ENCODE results near the gene SF3B6. TPM values are rescaled to one million over a fixed set of nuclear protein-coding genes. Genes with fewer than 3 reads are reported as not detected.

The SF3B6 gene
- total RNA-seq, 4 donors from 2014 or later: 91.3 to 150 (median 125) TPM

- no peak for DNase-seq
- no peak for TF ChIP-seq POLR2A (IDR thresholded peaks at IDR 0.05)
- TF ChIP-seq, protein P1, sequence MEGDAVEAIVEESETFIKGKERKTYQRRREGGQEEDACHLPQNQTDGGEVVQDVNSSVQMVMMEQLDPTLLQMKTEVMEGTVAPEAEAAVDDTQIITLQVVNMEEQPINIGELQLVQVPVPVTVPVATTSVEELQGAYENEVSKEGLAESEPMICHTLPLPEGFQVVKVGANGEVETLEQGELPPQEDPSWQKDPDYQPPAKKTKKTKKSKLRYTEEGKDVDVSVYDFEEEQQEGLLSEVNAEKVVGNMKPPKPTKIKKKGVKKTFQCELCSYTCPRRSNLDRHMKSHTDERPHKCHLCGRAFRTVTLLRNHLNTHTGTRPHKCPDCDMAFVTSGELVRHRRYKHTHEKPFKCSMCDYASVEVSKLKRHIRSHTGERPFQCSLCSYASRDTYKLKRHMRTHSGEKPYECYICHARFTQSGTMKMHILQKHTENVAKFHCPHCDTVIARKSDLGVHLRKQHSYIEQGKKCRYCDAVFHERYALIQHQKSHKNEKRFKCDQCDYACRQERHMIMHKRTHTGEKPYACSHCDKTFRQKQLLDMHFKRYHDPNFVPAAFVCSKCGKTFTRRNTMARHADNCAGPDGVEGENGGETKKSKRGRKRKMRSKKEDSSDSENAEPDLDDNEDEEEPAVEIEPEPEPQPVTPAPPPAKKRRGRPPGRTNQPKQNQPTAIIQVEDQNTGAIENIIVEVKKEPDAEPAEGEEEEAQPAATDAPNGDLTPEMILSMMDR (IDR thresholded peaks at IDR 0.05): no peak
- intact Hi-C loops (cut with DNase I): no loop called here
- H3K4me1 ChIP-seq: no peaks in the 10 kb centered on the region
- H3K36me3 ChIP-seq: peaks cover 0 to 9% (median 0%) of the 10 kb centered on the region in 3 donors
- H3K9me3 ChIP-seq: no peaks in the 10 kb centered on the region
- no peak overlapping the region for H3K4me3 ChIP-seq
- H3K27me3 ChIP-seq: no peaks in the 10 kb centered on the region
- no peak overlapping the region for H3K27ac ChIP-seq
- WGBS, 2 donors: 71 to 79% methylated on average over 4 to 9 of the region's 9 CpGs
Observed at GRCh38 chr2:24018241-24018640, 57.9 kb downstream of the SF3B6 start.

DNA sequence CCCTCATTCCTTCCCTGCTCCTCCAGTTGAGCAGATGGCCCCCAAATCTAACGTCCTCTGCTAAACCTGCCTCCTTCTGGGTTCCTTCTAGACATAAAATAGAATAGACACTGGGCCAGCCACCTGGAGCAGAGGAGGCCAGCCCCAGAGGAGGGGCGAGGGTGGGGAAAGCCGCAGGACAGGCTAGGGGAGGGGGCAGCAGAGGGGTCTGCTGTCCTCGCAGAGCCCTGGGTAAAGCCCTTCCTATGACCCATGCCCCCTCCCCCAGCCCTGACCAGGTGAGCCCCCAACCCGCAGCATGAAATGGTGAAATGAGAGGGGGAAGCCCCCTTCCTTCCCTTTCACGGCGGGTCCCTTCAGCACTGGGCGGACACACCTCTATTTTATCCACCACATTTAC, 58.4 kb downstream of the SF3B6 start:
- H3K36me3 ChIP-seq: peaks cover 0 to 4% (median 0%) of the 10 kb centered on the region in 3 donors
- TF ChIP-seq, protein P1 (IDR thresholded peaks at IDR 0.05): no peak
- no peak for TF ChIP-seq POLR2A (IDR thresholded peaks at IDR 0.05)
- H3K27me3 ChIP-seq: no peaks in the 10 kb centered on the region
- H3K27ac ChIP-seq: no peak overlapping the region
- no peaks in the 10 kb centered on the region for H3K9me3 ChIP-seq
- H3K4me3 ChIP-seq: no peak overlapping the region
- no peak for DNase-seq
- 82 to 84% methylated on average over 5 to 6 of the region's 8 CpGs for WGBS, 2 donors
- no peaks in the 10 kb centered on the region for H3K4me1 ChIP-seq
- intact Hi-C loops (cut with DNase I): no loop called here

Small RNA genes lying within 50 kb of the gene (small RNA-seq; reads per million reads assigned to genes)
- 0 reads per million in 4 donors for gene RNU6-370P

Other genes starting within 250 kb of the SF3B6 start
- gene ATAD2B, start 149.2 kb downstream of the SF3B6 start, total RNA-seq: 10 to 100 TPM in 3 of 4 donors, 1 to 10 TPM in 1; 7.4 to 29.2 (median 20.8) TPM
- gene UBXN2A, start 135.9 kb downstream of the SF3B6 start, total RNA-seq: 10 to 100 TPM in 2 of 4 donors, 1 to 10 TPM in 2; 8.8 to 16.2 (median 10.0) TPM
- under 1 TPM in 1 of 4 donors, not detected in 3; 0.19 TPM for gene MFSD2B, start 66.2 kb downstream of the SF3B6 start, total RNA-seq
- 1 to 10 TPM; 2.8 to 4.9 (median 4.0) TPM for gene WDCP, start 28.9 kb downstream of the SF3B6 start, total RNA-seq
- gene FKBP1B, start 26.6 kb downstream of the SF3B6 start, total RNA-seq: 10 to 100 TPM in 1 of 4 donors, 1 to 10 TPM in 3; 4.5 to 12.1 (median 8.3) TPM
- 100 to 1,000 TPM in 1 of 4 donors, 10 to 100 TPM in 3; 69.5 to 129 (median 84.7) TPM for gene TP53I3, start 8.5 kb upstream of the SF3B6 start, total RNA-seq
- not detected for gene PFN4, start 47.0 kb upstream of the SF3B6 start, total RNA-seq
- gene FAM228B, start 47.1 kb upstream of the SF3B6 start, total RNA-seq: 10 to 100 TPM in 2 of 4 donors, 1 to 10 TPM in 1, under 1 TPM in 1; 0.87 to 16.4 (median 8.4) TPM
- under 1 TPM in 2 of 4 donors, not detected in 2; 0.19 TPM for gene FAM228A, start 98.7 kb upstream of the SF3B6 start, total RNA-seq